GM18499 (cell line): ENCODE measurements around the gene CCR1.
"Not testable (repeated sequence)": the region's sequence is repeated elsewhere in the genome, so short reads cannot be mapped to it uniquely, and the experiment has no call there.

Source experiments
- ATAC-seq: cut with Tn5 transposase; IDR thresholded peaks from one replicate; pipeline ENCODE4 v1.9.1; 2021; ENCODE audit warnings: moderate number of reproducible peaks; ENCODE audit not compliant: insufficient read depth, unreplicated experiment

Gene CCR1

DNA sequence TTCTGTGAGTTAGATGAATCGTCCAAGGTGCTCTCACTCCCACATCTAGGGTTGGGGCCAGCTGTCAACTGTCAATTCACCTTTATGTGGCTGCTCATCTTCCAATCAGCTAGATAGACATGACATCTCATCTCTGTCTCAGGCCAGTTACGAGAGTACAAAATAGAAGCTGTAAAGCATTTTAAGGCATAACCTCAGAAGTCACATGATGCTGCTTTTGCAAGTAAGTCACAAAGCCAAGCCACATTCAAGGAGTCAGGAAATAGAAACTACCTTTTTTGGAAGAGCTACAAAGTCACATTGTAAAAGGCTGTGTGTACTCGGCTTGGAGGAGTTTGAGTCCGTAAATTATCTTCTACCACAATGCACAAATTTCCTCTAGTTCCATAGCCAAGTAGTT, 5.1 kb upstream of the CCR1 start:
- ATAC-seq: no peak

DNA sequence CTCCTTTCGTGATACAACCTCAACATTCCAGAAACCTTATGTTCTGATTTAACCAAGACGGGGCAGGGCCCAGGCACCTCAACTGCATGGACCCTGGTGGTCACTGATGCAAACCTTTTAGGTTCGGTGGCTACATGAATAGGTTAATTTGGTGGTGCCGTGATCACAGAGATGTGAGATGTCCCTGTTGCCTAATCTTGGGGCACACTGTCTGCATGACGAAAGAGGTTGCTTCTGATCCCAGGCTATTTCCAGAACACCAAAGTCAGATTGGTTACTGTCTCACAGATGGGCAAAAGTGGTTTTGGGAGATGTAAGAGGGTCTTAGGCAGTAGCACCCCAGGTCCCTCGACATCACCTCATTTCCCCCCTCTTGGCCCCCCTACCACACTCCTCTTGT, 4.0 kb upstream of the CCR1 start:
- ATAC-seq: no peak

DNA sequence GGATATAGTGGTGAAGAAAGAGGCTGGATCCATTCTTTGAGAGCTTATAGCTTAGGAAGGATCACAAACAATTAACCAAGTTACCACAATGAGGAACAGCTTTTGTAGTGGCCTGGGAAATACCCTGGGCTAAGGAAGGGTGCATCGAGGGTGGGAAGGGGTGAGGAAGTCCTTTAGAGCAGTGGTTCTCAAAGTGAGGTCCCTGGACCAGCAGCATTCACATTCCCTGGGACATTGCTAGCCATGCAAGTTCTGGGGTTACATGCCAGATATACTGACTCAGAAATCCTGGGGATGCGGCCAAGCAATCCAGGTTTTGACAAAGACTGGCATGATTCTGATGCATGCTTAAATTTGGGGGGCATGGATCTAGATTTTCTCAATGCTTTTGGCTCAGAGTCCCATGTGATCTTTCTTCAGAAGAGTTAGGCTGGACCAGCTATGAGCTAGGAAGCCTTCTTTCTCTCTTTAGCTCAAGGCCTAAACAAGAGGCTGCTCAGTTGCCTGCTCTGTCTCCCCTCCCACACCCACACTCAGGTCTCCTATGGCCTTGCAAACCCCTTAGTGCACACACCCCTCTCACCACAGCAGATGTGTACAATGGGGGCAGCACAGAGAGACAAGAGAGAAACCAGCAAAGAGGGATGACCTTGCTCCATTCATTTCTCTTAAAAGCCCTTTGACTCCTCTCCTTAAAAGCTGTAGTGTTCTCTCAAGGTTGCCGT, 1.8 kb upstream of the CCR1 start:
- ATAC-seq: no peak

DNA sequence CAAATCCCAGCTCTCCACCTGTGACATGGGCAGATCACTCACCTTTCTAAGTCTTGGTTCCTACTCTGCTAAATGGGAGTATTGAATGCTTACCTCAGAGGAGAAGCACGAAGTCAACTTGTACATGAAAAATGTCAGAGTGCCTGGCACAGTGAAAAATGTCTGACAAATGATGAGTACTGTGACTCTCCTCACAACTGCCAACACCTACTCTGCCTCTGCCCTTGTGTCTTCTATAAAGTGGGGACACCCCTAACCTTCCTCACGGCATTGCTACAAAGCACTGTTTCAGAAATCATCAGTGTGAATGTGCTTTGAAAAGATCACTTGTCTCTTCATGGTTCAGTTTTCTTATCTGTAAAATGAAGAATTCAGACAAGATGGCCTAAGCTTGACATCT, 940 bp upstream of the CCR1 start:
- ATAC-seq: no peak

DNA sequence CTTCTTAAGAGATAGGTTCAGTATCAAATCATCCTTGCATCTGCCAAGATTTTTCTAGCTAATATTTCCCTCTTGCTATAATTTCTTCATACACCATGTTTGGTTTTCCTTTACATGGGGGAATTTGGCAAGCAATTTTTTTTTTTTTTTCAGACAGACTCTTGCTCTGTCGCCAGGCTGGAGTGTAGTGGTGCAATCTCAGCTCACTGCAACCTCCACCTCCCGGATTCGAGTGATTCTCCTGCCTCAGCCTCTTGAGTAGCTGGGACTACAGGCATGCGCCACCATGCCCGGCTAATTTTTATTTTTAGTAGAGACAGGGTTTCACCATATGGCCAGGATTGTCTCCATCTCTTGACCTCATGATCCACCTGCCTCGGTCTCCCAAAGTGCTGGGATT, 599 bp downstream of the CCR1 start:
- ATAC-seq: not testable (repeated sequence)

DNA sequence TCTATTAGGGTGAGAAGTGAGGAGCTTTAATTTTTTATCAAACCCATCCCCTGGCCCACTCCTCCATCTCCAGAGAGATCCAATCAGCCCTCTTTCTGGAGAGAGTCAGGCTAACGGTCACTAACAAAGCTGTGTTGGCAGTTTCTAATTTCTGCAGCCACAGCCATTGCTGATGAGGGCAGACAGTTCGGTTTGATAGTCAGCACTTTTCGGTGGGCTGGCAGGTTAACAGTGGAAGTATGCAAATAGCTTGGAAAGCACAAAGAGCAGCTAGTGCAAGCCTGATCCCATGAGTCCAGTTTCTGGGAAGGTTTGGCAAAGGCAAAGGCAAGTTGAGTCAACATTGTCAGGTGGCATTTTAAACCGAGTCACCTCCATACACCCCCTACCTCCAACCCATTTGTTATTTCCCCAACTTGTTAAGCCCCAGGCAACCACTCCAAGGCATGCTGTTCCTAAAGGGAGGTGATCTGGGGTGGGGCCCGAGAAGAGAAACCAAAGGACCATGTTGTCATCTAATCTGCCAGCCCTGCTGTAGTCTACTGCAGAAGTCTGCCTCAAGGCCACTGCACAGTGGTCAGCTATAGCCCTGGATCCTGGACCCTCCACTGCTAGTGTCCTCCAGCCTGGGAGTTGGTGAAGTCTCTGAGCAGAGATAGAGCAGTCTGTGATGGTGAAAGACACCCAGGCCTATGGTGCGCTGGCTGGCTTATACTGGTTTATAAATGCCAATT, 1.7 kb downstream of the CCR1 start:
- ATAC-seq: no peak

DNA sequence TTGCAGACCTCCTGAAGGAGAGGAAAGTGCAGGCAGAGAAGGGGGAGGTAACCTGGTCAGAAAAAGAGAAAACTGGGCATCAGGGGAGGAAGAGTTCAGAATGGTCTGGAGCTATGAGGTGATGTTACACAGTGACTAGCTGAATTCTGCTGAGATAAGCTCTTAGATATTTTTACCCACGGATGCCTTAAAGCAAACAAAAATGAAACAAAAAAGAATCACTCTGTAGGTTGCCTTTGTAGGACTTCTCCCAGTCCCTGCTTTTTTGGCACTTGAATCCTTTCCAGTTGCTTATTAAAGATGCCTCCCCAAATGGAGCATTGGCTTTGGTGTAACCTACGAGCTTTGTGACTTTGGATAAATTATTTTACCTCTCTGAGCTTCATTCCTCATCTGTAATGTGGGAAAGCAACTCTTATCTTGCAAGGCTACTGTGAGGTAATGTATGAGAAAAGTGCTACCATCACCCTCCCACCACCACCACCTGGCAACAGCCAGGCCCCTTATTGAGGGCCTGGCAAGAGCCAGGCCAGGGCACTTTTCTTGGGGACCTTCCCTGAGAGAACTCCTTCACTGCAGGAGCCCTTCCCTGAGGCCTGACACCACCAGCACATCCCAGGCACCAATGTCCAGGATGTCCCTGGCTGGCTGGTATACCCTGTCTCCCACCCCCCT, 2.7 kb downstream of the CCR1 start:
- no peak for ATAC-seq

DNA sequence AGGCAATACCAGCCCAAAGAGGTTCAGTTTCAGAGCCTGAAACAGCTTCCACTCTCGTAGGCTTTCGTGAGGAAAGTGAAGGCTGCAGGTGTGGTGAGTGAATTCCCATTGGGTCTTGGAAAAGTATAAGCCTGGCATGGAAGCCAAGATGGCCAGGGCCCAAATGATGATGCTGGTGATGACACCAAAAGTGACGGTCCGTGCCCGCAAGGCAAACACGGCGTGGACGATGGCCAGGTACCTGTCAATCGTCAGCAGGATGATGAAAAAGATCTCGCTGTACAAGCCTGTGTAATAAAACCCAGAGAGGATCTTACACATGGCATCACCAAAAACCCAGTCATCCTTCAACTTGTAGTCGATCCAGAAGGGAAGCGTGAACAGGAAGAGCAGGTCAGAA, 4.4 kb downstream of the CCR1 start:
- no peak for ATAC-seq

DNA sequence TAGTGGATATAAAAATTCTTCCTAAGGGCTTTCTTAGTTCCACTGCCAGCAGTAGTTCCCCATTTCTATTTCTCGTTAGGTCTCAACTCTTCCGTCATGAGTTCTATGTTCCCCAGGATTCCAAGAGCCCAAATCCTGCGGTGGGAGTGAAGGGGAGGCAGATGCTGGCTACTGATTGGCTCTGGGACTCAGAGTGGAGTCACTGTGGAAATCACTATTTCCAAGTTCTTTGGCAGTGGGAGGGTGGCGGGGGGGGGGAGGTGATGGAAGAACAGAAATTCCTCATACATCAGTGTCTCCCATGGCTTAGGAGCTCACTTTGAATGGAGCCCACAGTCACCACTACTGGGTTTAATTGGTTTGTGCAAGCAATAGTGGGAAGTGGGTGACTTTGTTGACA, 5.6 kb downstream of the CCR1 start:
- no peak for ATAC-seq

DNA sequence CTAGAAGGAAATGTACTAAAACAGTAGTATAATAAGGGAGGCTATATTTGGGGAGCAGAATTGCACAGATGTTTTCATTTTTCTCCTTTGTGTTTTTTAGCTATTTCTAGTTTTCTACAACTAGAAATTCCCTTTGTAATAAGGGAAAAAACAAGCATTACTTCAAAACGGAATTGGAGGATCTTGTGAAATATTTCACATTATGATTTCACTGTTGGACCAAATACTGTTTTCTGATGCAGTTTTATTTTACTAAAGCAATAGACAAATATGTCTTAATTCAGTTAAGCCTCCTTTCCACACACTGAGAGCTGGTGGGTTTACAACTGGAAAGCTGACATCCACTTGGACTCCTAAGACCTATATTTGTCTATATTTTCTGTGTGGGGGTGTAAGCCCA, 7.3 kb downstream of the CCR1 start:
- ATAC-seq: no peak

DNA sequence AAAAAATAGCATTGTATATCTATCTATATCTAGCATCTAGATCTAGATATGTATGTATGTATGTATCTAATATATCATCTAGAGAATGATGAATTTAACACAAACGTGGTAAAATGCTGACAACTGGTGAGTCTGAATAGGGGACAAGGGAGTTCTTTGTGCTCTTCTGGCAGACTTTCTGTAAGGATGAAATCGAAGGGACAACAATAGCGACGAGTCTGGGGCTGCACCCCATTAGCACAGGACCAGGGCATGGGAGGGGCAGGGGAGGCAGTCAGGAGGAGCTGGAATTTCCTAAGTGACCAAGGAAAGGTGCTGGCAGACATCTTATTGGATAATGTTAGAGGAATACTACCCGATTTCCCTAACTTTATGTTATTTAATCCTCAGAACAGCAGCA, 7.9 kb downstream of the CCR1 start:
- ATAC-seq: no peak

DNA sequence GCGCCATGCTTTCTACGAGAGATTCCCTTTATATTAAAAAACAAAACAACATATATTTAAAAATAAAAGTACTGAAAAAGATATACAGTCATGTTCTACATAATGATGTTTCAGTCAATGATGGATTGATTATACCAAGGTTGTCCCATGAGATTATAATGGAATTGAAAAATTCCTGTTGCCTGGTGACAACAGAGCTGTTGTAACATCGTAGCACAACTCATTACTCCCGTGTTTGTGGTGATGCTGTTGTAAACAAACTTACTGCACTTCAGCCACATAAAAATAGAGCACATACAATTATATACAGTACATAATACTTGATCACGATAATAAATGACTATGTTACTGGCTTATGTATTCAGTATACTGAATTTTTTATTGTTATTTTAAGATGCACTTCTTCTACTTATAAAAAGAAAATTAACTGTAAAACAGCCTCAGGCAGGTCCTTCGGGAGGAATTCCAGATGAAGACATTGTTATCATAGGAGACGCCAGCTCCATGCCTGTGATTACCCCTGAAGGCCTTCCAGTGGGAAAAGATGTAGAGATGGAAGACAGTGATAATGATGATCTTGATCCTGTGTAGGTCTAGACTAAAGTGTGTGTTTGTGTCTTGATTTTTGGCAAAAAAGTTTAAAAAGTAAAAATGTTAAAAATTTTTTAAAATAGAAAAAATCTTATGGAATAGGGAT, 11.7 kb downstream of the CCR1 start:
- ATAC-seq: no peak

DNA sequence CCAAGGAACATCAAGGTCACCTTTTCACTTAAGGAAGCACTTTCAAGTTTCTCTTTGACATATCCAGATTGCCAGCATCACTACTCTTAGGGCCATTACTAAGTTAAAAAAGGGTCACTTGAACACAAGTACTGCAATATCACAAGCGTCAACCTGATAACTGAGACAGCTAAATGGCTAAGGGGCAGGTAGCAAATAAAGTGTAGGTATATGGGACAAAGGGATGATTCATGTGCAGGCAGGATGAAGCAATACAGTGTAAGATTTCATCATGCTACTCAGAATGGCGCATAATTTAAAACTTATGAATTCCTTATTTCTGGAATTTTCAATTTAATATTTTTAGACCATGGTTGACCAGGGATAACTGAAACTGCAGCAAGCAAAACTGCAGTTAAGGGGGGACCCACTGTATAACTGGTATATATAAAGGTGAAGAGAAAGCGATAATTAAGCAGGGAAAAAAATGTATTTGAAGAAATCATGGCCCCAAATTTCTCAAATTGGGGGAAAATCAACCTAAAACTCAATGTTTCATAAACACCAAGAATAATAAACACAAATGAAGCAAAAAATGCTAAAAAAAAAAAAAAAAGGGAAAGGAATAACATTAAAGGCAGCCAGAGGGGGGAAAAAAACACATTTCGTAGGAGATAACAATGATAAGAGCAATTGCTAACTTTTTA, 13.1 kb downstream of the CCR1 start:
- ATAC-seq: no peak

DNA sequence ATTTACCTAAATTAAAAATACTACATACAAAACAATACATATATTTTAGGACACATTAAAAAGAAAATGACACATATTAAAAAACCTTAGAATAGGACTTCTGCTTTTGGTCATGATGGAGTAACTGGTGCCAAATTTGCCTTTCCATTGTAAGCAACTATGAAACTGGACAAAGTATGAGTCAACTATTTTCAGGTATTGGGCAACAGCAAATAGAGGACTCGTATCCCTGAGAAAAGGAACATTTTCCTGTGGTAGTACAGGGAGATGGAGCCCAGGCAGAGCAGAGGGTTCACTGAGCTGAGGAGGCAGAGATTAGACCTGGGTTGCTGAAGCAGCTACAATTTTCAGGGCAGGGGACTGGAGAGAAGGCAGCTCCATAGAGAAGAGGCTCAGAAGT, 14.7 kb downstream of the CCR1 start:
- no peak for ATAC-seq

DNA sequence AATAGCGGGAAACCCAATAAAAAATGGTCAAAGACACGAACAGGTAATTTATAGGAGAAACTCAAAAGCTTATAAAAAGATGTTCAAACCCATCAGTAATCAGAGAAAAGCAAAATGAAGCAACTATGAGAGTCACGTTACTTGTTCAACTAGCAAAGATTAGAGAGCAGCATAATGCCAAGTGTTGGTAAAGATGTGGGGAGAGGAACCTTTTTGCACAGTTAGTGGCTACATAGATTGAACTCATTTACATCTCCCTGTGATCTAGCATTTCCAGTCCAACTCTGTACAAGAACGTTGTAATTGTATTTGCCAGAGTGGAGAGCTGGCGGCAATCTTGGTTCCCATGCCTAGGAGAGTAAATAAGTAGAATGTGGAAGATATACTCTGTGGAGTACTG, 15.2 kb downstream of the CCR1 start:
- ATAC-seq: no peak

DNA sequence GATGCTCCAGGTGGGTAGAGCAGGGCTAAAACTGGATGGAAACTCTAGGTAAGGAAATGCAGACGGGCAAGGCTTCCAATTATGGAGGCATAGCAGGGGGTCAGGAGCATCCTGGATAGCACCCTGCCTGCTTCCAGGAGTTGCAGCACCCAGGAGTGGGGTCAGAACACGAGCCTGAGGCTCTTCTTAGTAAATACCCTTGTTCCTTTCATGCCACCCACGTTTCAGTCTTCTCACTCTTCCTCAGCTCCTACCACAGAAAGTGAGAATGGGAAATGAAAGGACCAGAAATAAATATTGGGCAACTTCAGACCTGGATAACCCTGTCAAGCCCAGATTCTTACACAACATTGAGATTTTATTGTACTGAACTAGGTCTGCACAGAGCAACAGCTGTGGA, 16.4 kb downstream of the CCR1 start:
- ATAC-seq: no peak

DNA sequence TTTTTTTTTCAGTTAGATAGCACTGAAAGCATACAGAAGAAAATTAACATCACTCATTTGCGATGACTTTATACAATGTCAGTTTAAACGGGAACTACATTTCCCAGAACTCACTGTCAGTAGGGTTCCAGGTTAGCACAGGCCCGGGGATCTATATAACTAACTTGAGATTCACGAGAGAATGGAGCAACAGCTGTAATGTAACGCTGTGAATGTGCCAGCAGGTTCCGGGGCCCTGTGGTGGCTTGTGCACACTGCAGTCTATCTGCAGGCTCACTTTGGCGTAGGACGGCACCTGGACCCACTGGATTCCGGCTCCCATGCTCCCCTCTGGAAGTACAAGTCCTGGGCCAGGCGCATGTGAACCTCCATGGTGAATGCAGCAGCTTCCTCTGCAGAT, 19.4 kb downstream of the CCR1 start:
- ATAC-seq: no peak

DNA sequence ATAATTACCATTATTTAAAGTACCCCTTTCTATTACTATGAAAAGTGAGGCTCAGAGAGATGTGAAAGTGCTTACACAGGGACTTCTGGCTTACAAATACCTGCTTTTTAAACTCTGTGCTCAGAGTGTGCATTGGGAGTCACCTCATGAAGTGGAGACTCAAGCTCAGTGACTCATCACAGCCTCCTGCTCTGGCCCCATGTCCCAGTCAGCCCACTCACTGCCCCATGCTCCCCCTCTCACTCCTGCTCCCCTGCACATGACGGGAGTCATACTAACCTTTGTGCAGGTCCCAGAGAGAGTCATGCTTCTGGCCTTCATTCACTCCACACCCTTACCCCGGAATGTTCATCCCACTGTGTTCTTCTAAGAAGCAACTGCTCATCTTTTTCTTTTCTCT, 20.2 kb downstream of the CCR1 start:
- no peak for ATAC-seq

DNA sequence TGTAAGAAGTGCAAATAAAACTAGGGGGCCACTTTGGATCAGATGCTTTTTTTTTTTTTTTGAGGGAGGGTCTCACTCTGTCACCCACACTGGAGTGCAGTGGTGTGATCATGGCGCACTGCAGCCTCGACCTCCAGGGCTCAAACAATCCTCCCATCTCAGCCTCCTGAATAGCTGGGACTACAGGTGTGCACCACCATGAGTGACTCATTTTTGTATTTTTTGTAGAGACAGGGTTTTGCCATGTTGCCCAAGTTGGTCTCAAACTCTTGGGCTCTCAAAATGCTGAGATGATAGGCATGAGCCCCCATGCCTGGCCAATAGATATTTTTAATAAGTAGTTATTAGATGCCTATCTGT, 20.8 kb downstream of the CCR1 start:
- peak; percentile 24 for ATAC-seq

DNA sequence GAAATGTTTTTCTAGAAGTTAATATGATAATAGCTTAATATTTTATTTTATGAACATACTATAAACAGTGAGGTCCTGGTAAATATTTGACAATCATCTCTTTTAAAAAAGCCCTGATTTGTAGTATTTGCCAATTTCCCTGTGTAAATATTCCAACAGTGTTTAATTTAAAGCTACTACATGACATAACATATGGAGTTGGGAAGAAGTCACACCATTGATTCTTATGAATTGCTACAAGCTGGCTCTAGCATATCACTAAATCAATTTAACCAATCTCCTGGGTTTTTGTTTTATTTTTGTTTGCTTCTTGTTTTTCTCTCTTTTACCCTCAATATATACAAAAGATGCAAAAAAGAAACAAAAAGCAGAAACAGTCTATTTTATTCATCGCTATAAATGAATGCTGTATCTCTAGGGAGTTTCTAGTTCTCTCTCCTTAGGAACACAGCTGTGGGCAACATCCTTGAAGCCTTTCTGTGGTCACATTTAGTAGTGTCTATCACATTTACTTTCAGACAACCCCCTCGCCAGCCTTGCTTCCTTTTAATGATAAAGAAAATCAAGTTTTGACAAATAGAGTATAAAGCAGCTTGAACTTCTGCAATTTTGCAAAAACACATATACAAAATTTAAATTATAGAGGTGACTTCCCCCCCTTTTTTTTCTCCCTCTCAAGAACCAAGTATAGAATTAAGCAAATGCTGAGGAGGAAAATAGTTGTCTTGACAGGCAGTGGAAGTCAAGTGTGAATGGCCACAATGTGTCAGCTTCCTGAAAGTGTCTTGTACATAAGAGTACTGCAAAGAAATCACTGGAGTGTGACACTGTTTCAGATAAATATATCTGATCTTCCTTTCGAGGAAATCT, 21.4 kb downstream of the CCR1 start:
- ATAC-seq: peak; percentile 62
